B cell (primary cell): ENCODE measurements around the gene GATAD2B. TPM values are rescaled to one million over a fixed set of nuclear protein-coding genes. Genes with fewer than 3 reads are reported as not detected.

ENCODE experiments used
- ATAC-seq: fragments of 200-7000 bp; cut with Tn5 transposase; one replicate; pipeline ENCODE4 v1.10.0; 2021; ENCODE audit warnings: low read depth, mild to moderate bottlenecking, moderate number of reproducible peaks, moderate library complexity
- CTCF ChIA-PET: fragments of 350-600 bp; sonication (Branson Sonifier 250); formaldehyde crosslinking; loops from one replicate; lab custom pipeline; 2021; ENCODE audit warnings: antibody characterized with exemption, inconsistent platforms; lab: Charles Lee
- POLR2A ChIA-PET: fragments of 350-600 bp; sonication (Branson Sonifier 250); formaldehyde crosslinking; loops from one replicate; lab custom pipeline; 2021; ENCODE audit warnings: antibody characterized with exemption; lab: Charles Lee
- DNase-seq: peaks from one replicate; pipeline ENCODE4 v3.0.0; 2013
- H2AFZ ChIP-seq: 2 replicates; pipeline ENCODE4 v1.6.1; 2012; ENCODE audit warnings: mild to moderate bottlenecking, low read depth, low read length; ENCODE audit not compliant: insufficient read depth, poor library complexity, severe bottlenecking
- H3K27ac ChIP-seq, 2 donors: 1 replicate in 1 of 2; 2 replicates in 1 of 2; pipeline ENCODE4 v1.5.1; 2012 to 2013; ENCODE audit warnings: low read length in 2 of 2, mild to moderate bottlenecking in 2 of 2, moderate library complexity in 1 of 2
- H3K27me3 ChIP-seq, 4 experiments: fragments of 200-600 bp in 1 of 4; sonication (generic) in 1 of 4; replicated peaks in 1 of 4; 1 replicate in 2 of 4; 2 replicates in 2 of 4; pipeline versions ENCODE4 v1.6.1 to v1.7.0; 2013 to 2016; ENCODE audit warnings: low read length in 3 of 4, mild to moderate bottlenecking in 2 of 4, mixed read lengths in 1 of 4, moderate library complexity in 1 of 4; ENCODE audit not compliant: insufficient read depth in 4 of 4, control insufficient read depth in 3 of 4; ENCODE audit errors: control extremely low read depth in 1 of 4
- H3K36me3 ChIP-seq, 2 experiments: replicated peaks in 1 of 2; 1 replicate in 1 of 2; 2 replicates in 1 of 2; pipeline versions ENCODE4 v1.6.1 to v1.7.1; 2013; ENCODE audit warnings: low read length in 1 of 2; ENCODE audit not compliant: insufficient read depth in 2 of 2, control insufficient read depth in 1 of 2; ENCODE audit errors: control extremely low read depth in 1 of 2, extremely low read depth in 1 of 2
- H3K4me1 ChIP-seq, 2 donors: fragments of 200-600 bp in 1 of 2; sonication (generic) in 1 of 2; 1 replicate in 1 of 2; 2 replicates in 1 of 2; pipeline versions ENCODE4 v1.5.1 to v1.6.1; 2013 to 2017; ENCODE audit warnings: low read length in 2 of 2; ENCODE audit not compliant: control insufficient read depth in 2 of 2, insufficient read depth in 2 of 2
- H3K4me2 ChIP-seq: replicated peaks from 2 replicates; pipeline ENCODE3; 2012; ENCODE audit warnings: mild to moderate bottlenecking, low read depth, low read length; ENCODE audit not compliant: poor library complexity, severe bottlenecking
- H3K4me3 ChIP-seq, 5 experiments: fragments of 200-600 bp in 1 of 5; sonication (generic) in 1 of 5; 1 replicate in 3 of 5; 2 replicates in 2 of 5; pipeline versions ENCODE4 v1.5.1 to v1.7.0; 2011 to 2016; ENCODE audit warnings: low read length in 4 of 5, mild to moderate bottlenecking in 4 of 5, low read depth in 2 of 5, control low read depth in 1 of 5, moderate library complexity in 1 of 5; ENCODE audit not compliant: insufficient read depth in 1 of 5; ENCODE audit errors: control extremely low read depth in 1 of 5, extremely low read depth in 1 of 5
- H3K79me2 ChIP-seq: fragments of 200-600 bp; sonication (generic); one replicate; pipeline ENCODE4 v1.6.0; 2016; ENCODE audit warnings: low read length; ENCODE audit not compliant: control insufficient read depth, insufficient read depth
- H3K9ac ChIP-seq: fragments of 200-600 bp; sonication (generic); 2 replicates; pipeline ENCODE4 v1.6.1; 2017; ENCODE audit warnings: mild to moderate bottlenecking, low read length, moderate library complexity
- H3K9me3 ChIP-seq, 3 donors: one replicate each; pipeline versions ENCODE4 v1.6.1 to v1.7.1; 2013; ENCODE audit warnings: low read length in 2 of 3; ENCODE audit not compliant: control insufficient read depth in 2 of 3, insufficient read depth in 1 of 3; ENCODE audit errors: control extremely low read depth in 1 of 3
- H4K20me1 ChIP-seq: 2 replicates; pipeline ENCODE4 v1.6.0; 2012; ENCODE audit warnings: mild to moderate bottlenecking, low read length; ENCODE audit not compliant: insufficient read depth, control insufficient read depth, poor library complexity, severe bottlenecking
- H3K27ac Mint-ChIP-seq: one replicate; pipeline ENCODE4 v1.8.0; 2021; ENCODE audit warnings: mixed read lengths
- H3K27me3 Mint-ChIP-seq: one replicate; pipeline ENCODE4 v1.8.0; 2021; ENCODE audit warnings: mixed read lengths
- H3K4me1 Mint-ChIP-seq: one replicate; pipeline ENCODE4 v1.8.0; 2021; ENCODE audit warnings: mixed read lengths
- H3K4me3 Mint-ChIP-seq: one replicate; pipeline ENCODE4 v1.8.0; 2021; ENCODE audit warnings: mixed read lengths
- H3K9me3 Mint-ChIP-seq: one replicate; pipeline ENCODE4 v1.8.0; 2022; ENCODE audit warnings: mixed read lengths; ENCODE audit not compliant: insufficient read depth
- EZH2 ChIP-seq: IDR thresholded peaks from 2 replicates; pipeline ENCODE4 v1.6.1; 2012; ENCODE audit warnings: borderline replicate concordance, low read depth, mild to moderate bottlenecking, moderate library complexity, low read length; ENCODE audit not compliant: insufficient read depth, poor library complexity, severe bottlenecking
- WGBS: methylation state at CpG from one replicate; pipeline ENCODE4 v1.1.5; 2013; ENCODE audit warnings: missing lambda C conversion rate; ENCODE audit not compliant: insufficient coverage; 5-methylcytosine and 5-hydroxymethylcytosine counted together
- intact Hi-C: fragments of 100-400 bp; cut with micrococcal nuclease; formaldehyde crosslinking; loops from one replicate; pipeline ENCODE4 v1.10.0; 2022
- polyA plus RNA-seq: library from polyadenylated mRNA; depleted of rRNA; stranded (reverse); fragments of >200 nt; gene quantifications from 2 replicates; pipeline ENCODE4 v1.2.3, GENCODE V29; 2012
- total RNA-seq, 2 donors: library from RNA; stranded (reverse); fragments of 120-200 nt in 1 of 2; gene quantifications; 1 replicate in 1 of 2; 2 replicates in 1 of 2; pipeline versions ENCODE4 v1.2.3 to v1.2.4, GENCODE V29; 2013 to 2022
- TF ChIP-seq, protein P1 (sequence below): fragments of 200-600 bp; IDR thresholded peaks from one replicate; pipeline ENCODE4 v1.8.0; 2022; ENCODE audit warnings: antibody characterized with exemption, mild to moderate bottlenecking

Gene GATAD2B
- total and polyA plus RNA-seq, 2 donors (not counting 1 experiment from before 2014, with no cell fraction given), result 16.7 to 105 TPM

DNA sequence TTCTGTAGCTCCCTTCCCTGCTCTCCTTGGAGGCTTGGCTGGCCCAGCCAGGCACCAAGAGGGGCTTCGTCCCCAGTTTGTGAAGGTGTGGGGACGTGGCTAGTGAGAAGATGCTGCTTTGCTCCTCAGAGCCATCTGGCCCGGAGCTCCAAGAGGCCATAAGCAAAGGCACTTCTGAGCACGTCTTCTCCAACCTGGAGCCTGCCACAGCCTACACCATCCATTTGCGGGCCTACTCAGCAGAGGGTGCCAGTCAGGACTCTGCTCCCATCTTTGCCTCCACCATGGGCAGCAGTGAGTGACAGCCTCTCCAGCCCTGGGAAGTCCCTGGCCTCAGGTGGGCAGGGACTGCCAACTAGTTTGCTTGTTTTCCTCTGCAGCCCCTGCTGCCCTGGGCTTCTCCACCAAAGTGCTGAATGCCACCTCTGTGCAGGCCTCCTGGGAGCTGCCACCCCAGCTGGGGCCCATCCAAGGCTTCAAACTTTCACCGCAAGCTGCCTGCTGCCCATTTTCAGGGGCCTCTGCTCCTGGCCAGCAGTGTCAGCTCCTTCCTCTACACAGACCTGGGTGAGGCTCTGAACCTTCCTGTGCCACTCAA is 121.6 kb downstream of the GATAD2B start:
- no peak for TF ChIP-seq EZH2
- TF ChIP-seq, protein P1, sequence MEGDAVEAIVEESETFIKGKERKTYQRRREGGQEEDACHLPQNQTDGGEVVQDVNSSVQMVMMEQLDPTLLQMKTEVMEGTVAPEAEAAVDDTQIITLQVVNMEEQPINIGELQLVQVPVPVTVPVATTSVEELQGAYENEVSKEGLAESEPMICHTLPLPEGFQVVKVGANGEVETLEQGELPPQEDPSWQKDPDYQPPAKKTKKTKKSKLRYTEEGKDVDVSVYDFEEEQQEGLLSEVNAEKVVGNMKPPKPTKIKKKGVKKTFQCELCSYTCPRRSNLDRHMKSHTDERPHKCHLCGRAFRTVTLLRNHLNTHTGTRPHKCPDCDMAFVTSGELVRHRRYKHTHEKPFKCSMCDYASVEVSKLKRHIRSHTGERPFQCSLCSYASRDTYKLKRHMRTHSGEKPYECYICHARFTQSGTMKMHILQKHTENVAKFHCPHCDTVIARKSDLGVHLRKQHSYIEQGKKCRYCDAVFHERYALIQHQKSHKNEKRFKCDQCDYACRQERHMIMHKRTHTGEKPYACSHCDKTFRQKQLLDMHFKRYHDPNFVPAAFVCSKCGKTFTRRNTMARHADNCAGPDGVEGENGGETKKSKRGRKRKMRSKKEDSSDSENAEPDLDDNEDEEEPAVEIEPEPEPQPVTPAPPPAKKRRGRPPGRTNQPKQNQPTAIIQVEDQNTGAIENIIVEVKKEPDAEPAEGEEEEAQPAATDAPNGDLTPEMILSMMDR, result no peak
- Mint-ChIP-seq H3K9me3 (no peaks in the 10 kb centered on the region), H3K27ac (no peak overlapping the region), H3K27me3 (no peaks in the 10 kb centered on the region), H3K4me1 (peaks cover 36% of the 10 kb centered on the region), H3K4me3 (no peak overlapping the region)
- no peaks in the 10 kb centered on the region for H4K20me1 ChIP-seq
- peaks cover 21 to 41% of the 10 kb centered on the region in 2 donors for H3K4me1 ChIP-seq
- intact Hi-C loops, result no loop called here
- ChIA-PET POLR2A (no interaction called here), CTCF (interaction anchor here (0.9 to 5.4 kb wide), 2 partner anchors 145 to 185 kb away, joined by 3 to 39 read pairs; partner anchors contain the start of gene RAB13)
- H3K9me3 ChIP-seq, result no peaks in the 10 kb centered on the region
- peaks cover 18% of the 10 kb centered on the region for H3K79me2 ChIP-seq
- H3K4me2 ChIP-seq, result no peak overlapping the region
- no peak overlapping the region for H3K27ac ChIP-seq
- DNase-seq, result no peak
- H3K4me3 ChIP-seq, result no peak overlapping the region
- no peak for ATAC-seq
- H3K9ac ChIP-seq, result no peak overlapping the region
- H2AFZ ChIP-seq, result no peak overlapping the region
- 96% methylated on average over 4 of the region's 6 CpGs for WGBS
- H3K36me3 ChIP-seq, result peaks cover 0 to 4% of the 10 kb centered on the region in 2 experiments
- no peaks in the 10 kb centered on the region for H3K27me3 ChIP-seq

DNA sequence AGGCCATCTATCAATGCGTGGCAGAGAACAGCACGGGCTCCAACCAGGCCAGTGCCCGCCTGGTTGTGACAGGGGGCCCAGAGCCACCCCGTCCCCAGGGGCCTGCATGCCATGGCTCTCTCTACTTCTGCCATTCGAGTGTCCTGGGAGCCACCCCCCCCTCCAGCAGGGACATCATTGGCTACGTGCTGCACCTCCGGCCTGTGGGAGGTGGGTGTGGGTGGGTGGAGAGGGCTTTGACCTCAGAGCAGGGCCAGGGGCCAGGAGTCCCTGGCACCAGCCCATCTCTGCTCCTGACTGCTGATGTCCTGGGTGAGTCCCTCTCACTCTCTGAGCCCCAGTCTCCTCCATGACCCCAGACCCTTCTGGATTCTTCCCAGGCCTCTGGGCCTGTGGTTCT is 122.3 kb downstream of the GATAD2B start:
- Histone ChIP-seq H3K9ac (no peak overlapping the region), H3K4me1 (peaks cover 15 to 34% of the 10 kb centered on the region in 2 donors), H3K36me3 (peaks cover 0 to 4% of the 10 kb centered on the region in 2 experiments), H3K27me3 (no peaks in the 10 kb centered on the region), H3K4me2 (no peak overlapping the region), H2AFZ (no peak overlapping the region), H3K27ac (no peak overlapping the region), H4K20me1 (no peaks in the 10 kb centered on the region), H3K4me3 (no peak overlapping the region), H3K9me3 (no peaks in the 10 kb centered on the region), H3K79me2 (peaks cover 18% of the 10 kb centered on the region)
- intact Hi-C loops, result no loop called here
- ChIA-PET POLR2A (no interaction called here), CTCF (interaction anchor here (5.4 to 6.6 kb wide), 2 partner anchors 185 to 186 kb away, joined by 39 to 103 read pairs; partner anchors contain the start of gene RAB13)
- Mint-ChIP-seq H3K4me1 (peaks cover 30% of the 10 kb centered on the region), H3K27ac (peak overlapping the region; percentile 26), H3K9me3 (no peaks in the 10 kb centered on the region), H3K4me3 (no peak overlapping the region), H3K27me3 (no peaks in the 10 kb centered on the region)
- WGBS, result 100% methylated on average over 4 of the region's 7 CpGs
- ATAC-seq, result no peak
- DNase-seq, result no peak
- no peak for TF ChIP-seq EZH2
- TF ChIP-seq, protein P1, result no peak
